Activated gamma-delta T cell treated with Interleukin-2 at 50 U/mL for 16 hours (primary cell): ENCODE results near the gene DUSP7.
"Not testable (repeated sequence)": the region's sequence is repeated elsewhere in the genome, so short reads cannot be mapped to it uniquely, and the experiment has no call there.

Experiments used
- DNase-seq: peaks from one replicate; pipeline ENCODE4 v3.0.0-alpha.2; 2020

DUSP7 gene

DNA sequence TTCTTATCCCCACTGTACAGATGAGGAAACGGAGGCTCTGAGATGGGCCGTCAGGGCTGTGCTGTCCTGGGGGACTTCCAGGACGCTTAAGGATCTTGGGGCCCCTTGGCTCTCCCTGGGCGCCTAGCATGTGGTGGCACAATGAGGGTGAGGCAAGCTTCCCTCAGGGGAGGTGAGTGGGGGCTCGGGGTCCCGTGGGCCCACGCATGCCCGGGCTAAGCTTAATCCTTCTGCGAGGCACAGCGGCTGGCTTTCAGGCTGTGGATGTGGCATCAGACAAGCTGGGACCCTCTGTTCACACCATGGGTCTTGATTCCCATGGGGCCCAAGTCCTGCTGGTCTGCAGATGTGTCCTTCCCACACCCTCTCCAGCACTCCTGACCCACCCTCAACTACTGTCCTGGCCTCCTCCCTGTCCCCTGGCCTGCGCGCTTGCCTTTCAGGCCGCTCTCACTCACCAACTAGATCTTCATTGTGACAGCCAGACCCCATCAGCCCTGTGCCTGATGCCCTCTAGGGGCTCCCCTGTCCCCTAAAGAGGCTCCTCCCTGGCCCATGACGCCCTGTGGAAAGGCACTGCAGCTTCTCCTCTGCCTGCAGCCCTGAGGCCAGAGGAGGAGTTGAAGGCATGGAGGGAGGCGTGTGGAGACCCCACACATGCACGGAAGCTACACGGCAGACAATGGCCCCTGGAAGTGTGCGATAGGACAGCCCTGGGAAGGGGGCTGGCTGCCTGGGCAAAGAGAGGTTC, 11.3 kb downstream of the DUSP7 start:
- no peak for DNase-seq

GRCh38 chr3:52043750-52044149, 12.6 kb downstream of the DUSP7 start:
- no peak for DNase-seq

- not testable (repeated sequence) for DNase-seq
Measured at GRCh38 chr3:52043039-52043438, 13.3 kb downstream of the DUSP7 start.

DNA sequence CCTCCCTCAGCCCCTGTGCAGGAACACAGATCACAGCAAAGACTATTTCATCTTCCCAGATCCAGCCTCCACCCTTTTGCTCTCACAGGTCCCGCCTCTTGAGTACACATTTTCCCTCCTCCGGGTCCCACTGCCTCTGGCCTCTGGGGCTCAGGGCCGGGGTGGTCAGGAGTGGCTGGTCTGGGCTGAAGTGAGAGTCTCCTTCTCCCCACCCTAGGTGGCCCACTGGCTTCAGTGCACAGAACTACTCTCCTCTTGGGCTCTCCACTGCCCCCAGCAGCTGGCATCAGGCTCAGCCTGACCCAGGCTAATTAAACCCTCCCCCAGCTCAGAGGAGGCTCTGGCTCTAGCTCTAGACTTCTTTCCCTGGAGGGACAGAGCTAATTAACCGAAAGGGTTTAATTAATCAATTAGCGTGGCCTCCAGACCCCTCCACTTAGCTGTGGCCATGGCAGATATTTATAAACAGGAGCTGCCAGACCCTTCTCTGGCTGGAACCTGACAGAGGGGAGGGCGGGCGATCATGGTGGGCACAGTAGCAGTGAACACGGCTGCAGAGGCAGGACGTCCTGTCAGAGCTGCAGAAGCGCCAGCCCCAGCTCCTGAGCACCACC, 15.1 kb downstream of the DUSP7 start:
- no peak for DNase-seq

DNA sequence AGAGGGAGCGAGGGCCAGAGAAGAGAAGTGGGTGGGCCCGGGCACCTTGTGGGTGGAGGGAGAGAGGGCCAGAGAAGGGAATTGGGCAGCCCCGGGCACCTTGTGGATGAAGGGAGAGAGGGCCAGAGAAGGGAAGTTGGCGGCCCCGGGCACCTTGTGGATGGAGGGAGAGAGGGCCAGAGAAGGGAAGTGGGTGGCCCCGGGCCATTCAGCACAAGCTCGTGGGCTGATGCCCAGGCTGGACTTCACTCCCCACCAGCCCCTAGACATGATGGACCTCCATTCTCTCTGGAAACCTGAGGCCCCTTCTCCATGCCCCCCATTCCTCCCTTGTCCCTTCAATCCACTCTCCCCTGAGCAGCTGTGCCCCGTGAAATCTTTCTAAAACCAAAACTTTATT, 15.8 kb downstream of the DUSP7 start:
- DNase-seq, result no peak

GRCh38 chr3:52039846-52040245, 16.5 kb downstream of the DUSP7 start:
- no peak for DNase-seq

GRCh38 chr3:52039426-52039825, 16.9 kb downstream of the DUSP7 start:
- no peak for DNase-seq

DNA sequence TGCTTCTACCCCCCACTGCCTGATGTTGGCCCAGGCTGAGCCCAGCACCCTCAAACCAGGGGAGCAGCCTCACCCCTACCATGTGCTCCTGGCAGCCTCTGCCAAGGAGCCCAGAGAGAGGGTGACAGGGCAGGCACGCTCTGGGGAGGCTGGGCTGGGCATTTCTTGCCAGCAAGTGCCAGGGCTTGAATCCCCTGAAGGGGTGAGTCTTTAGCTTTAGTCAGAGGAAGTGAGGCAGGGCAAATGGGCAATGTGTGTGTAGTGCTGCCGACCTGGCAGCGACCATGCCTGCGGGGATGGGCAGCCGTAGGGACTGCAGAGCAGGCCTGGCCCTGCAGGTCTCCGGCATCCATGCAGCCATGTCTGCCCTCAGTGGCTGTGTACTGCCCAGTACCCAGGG, 18.1 kb downstream of the DUSP7 start:
- no peak for DNase-seq

DNA sequence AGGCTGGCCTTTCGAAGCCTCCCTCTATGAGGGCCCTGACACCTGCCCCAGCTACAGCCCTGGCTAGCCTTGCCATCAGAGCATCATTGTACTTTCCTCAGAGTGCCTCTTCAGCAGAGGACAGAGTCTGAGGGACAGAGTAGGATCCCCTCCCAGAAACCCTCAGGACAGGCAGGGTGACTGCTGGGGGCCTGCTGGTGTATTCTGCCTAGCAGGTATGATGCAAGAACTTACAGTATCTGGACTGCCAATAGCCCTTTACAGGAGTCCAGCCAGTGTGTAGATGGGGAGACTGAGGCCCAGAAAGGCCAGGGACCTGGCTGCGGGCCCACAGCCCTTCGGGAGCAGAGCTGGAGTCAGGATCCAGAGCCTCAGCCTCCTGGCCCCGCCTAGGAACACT, 19.1 kb downstream of the DUSP7 start:
- DNase-seq, result no peak

DNA sequence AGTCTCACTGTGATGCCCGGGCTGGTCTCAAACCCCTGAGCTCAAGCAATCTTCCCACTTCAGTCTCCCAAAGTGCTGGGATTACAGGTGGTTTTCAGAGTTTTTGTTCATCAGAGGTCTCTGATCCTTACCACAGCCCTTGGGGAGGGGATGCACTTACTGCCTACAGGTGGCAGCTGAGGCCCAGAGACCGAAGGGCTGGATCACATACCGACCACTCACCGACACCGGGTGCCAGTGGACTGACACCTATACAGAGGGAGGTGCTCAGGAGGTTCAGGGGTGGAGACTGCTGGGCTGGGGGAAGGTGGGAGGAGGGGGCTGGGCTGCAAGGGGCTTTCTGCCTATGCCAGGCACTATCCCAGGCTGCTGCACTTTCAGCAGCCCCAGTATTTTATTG, 19.5 kb downstream of the DUSP7 start:
- no peak for DNase-seq

GRCh38 chr3:52036222-52036694, 20.1 kb downstream of the DUSP7 start:
- DNase-seq, result no peak

DNA sequence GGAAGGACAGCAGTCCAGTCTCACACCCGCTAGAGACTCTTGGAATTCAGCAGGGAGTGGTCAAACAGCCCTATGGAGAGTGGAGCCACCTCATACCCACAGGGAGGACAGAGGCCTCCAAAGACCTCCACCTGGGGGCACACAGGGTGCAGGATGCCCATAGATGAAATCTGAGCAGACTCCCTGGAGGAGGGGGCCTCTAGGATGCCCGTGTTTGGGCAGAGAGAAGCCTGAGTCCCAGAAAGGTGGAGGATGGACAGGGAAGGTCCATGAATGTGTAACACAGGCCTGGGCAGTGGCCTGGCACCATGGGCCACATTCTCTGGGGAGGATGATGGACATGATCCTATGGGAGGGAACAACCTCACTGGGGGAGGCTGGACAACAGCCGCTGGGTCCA, 21.7 kb downstream of the DUSP7 start:
- DNase-seq, result no peak

DNA sequence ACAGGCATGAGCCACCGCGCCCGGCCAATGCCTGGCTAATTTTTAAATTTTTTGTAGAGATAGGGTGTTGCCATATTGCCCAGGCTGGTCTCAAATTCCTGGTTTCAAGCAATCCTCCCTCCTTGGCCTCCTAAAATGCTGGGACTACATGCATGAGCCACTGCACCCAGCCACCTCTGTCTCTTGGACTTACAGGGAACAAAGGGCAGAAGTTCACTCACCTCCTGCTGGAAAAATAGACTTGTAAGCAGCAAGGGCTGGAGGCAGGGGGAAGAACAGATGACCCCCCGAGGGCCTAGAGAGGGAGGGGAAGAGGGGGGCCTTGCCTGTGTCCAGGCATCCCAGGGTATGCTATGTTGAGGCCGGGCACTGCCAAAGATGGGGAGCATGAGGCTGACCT, 22.2 kb downstream of the DUSP7 start:
- DNase-seq, result no peak

DNA sequence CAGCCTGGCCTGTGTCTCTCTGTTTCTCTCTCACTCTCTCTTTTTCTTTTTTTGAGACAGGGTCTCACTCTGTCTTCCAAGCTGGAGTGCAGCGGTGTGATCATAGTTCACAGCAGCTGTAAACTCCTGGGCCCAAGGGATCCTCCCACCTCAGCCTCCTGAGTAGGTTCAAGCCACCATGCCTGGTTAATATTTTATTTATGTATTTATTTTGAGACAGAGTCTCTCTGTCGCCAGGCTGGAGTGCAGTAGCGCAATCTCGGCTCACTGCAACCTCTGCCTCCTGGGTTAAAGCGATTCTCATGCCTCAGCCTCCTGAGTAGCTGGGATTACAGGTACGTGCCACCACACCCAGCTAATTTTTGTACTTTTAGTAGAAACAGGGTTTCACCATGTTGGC, 22.6 kb downstream of the DUSP7 start:
- DNase-seq, result not testable (repeated sequence)

- no peak for DNase-seq
Measured at GRCh38 chr3:52032702-52033408, 23.5 kb downstream of the DUSP7 start.

GRCh38 chr3:52031896-52032295, 24.5 kb downstream of the DUSP7 start:
- no peak for DNase-seq

- no peak for DNase-seq
Measured at GRCh38 chr3:52030714-52031310, 25.6 kb downstream of the DUSP7 start.

- DNase-seq, result no peak
Measured at GRCh38 chr3:52029535-52029934, 26.8 kb downstream of the DUSP7 start.

GRCh38 chr3:52029053-52029452, 27.3 kb downstream of the DUSP7 start:
- DNase-seq, result no peak

DNA sequence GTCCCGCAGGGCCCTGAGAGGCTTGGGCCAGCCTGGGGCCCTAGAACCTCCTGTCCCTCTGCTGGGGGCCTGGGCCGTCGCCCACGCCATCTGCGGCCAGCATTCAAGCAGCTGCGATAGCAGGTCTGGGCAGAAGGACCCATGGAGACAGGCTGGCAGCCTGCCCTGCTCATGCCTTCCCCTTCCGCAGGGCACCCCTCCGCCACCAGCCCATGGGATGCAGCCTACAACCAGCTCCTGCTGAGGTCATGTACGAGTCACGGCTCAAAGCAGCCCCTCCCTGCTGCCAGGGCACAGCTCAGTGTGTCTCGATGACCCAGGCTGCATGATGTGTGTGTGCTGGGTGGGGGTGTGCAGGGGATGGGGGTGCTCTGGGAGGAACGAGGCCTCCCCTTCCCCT, 27.8 kb downstream of the DUSP7 start:
- no peak for DNase-seq

- no peak for DNase-seq
Measured at GRCh38 chr3:52026041-52026440, 30.3 kb downstream of the DUSP7 start.

- DNase-seq, result no peak
Measured at GRCh38 chr3:52025453-52025852, 30.9 kb downstream of the DUSP7 start.

DNA sequence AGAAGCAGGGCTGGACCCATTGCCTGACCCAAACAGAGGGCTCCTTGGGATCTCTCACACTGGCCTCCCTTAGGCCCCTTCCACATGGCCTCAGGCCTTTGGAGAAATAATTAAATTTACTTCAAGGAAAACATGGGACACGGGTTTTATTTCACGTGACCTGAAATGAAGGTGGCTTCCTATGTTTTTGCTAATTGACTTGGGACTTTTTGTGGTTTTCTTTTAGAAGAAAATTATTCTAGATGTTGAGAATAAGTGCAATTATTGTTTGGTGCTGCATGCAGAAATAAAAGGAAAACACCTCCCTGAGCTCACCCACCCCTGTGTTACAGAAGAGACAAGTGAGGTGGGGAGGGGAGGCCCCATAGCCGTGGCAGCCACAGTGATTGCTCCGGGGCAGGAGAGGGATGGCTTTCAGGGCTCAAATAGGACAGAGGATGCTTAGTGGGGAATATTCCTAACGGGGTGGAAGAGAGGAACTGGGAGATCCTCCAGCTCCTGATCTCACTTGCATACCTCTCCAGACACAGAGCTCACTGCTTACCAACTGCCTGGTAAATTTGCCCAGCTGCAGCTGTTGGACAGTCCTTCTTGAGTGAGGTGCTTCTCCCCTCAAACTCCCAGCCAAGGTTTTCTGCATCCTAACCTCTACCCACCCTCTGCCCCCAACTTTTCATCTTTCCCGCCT, 31.5 kb downstream of the DUSP7 start:
- no peak for DNase-seq
